Liver (tissue), 9 donors: ENCODE measurements around the gene RAD1. TPM values are rescaled to one million over a fixed set of nuclear protein-coding genes. Genes with fewer than 3 reads are reported as not detected.

Experiments used
- DNase-seq: peaks from one replicate; pipeline ENCODE4 v3.0.0-alpha.2; 2017; ENCODE audit warnings: low spot score
- H3K27ac ChIP-seq, 2 donors: one replicate each; pipeline ENCODE4 v1.7.0; 2013; ENCODE audit warnings: inconsistent platforms in 2 of 2, low read length in 2 of 2, control low read depth in 1 of 2, low read depth in 1 of 2, mild to moderate bottlenecking in 1 of 2
- H3K27me3 ChIP-seq, 4 donors: one replicate each; pipeline versions ENCODE4 v1.6.1 to v1.7.0; 2013; ENCODE audit warnings: low read length in 3 of 4, inconsistent platforms in 1 of 4, mild to moderate bottlenecking in 1 of 4, moderate library complexity in 1 of 4; ENCODE audit not compliant: control insufficient read depth in 4 of 4, insufficient read depth in 4 of 4
- H3K36me3 ChIP-seq, 4 donors: one replicate each; pipeline versions ENCODE4 v1.6.1 to v1.7.0; 2013; ENCODE audit warnings: low read length in 3 of 4, mild to moderate bottlenecking in 3 of 4, low read depth in 1 of 4, moderate library complexity in 1 of 4; ENCODE audit not compliant: control insufficient read depth in 4 of 4, insufficient read depth in 3 of 4
- H3K4me1 ChIP-seq, 4 donors: one replicate each; pipeline versions ENCODE4 v1.6.1 to v1.7.0; 2013; ENCODE audit warnings: low read length in 3 of 4, mild to moderate bottlenecking in 3 of 4, moderate library complexity in 1 of 4; ENCODE audit not compliant: control insufficient read depth in 4 of 4, insufficient read depth in 4 of 4
- H3K4me3 ChIP-seq, 3 donors: one replicate each; pipeline versions ENCODE4 v1.6.1 to v1.7.0; 2013; ENCODE audit warnings: low read length in 3 of 3, control low read depth in 1 of 3, low read depth in 1 of 3, mild to moderate bottlenecking in 1 of 3
- H3K9ac ChIP-seq, 2 donors: one replicate each; pipeline ENCODE4 v1.7.0; 2013; ENCODE audit warnings: low read length in 2 of 2, mild to moderate bottlenecking in 2 of 2, moderate library complexity in 2 of 2, control low read depth in 1 of 2, low read depth in 1 of 2
- H3K9me3 ChIP-seq, 4 donors: one replicate each; pipeline versions ENCODE4 v1.6.1 to v1.7.0; 2013; ENCODE audit warnings: low read length in 3 of 4; ENCODE audit not compliant: control insufficient read depth in 4 of 4
- ATF3 ChIP-seq: IDR thresholded peaks from 2 replicates; pipeline ENCODE4 v1.6.1; 2016; ENCODE audit warnings: antibody characterized with exemption
- EGR1 ChIP-seq, 2 donors: IDR thresholded peaks; 2 replicates each; pipeline ENCODE4 v1.6.1; 2016 to 2018; ENCODE audit warnings: antibody characterized with exemption in 2 of 2, low read depth in 2 of 2
- FOXA1 ChIP-seq: IDR thresholded peaks from 2 replicates; pipeline ENCODE4 v1.6.1; 2016; ENCODE audit warnings: antibody characterized with exemption
- FOXA2 ChIP-seq: IDR thresholded peaks from 2 replicates; pipeline ENCODE4 v1.6.1; 2016; ENCODE audit warnings: antibody characterized with exemption
- GABPA ChIP-seq, 2 donors: IDR thresholded peaks in 1 of 2; conservative IDR thresholded peaks in 1 of 2; 2 replicates each; pipeline ENCODE4 v1.6.1; 2016; ENCODE audit warnings: antibody characterized with exemption in 2 of 2, mild to moderate bottlenecking in 1 of 2, moderate library complexity in 1 of 2
- HNF4G ChIP-seq: IDR thresholded peaks from 2 replicates; pipeline ENCODE4 v1.6.1; 2016; ENCODE audit warnings: antibody characterized with exemption
- JUND ChIP-seq, 2 donors: IDR thresholded peaks; 2 replicates each; pipeline ENCODE4 v1.6.1; 2016; ENCODE audit warnings: antibody characterized with exemption in 2 of 2
- NR2F2 ChIP-seq: IDR thresholded peaks from 2 replicates; pipeline ENCODE4 v1.6.1; 2016; ENCODE audit warnings: antibody characterized with exemption
- RAD21 ChIP-seq, 2 donors: IDR thresholded peaks; 2 replicates each; pipeline ENCODE4 v1.6.1; 2016; ENCODE audit warnings: antibody characterized with exemption in 2 of 2, mild to moderate bottlenecking in 2 of 2
- REST ChIP-seq: IDR thresholded peaks from 2 replicates; pipeline ENCODE4 v1.6.1; 2016; ENCODE audit warnings: antibody characterized with exemption, mild to moderate bottlenecking
- RXRA ChIP-seq, 2 donors: IDR thresholded peaks; 2 replicates each; pipeline ENCODE4 v1.6.1; 2017 to 2018; ENCODE audit warnings: antibody characterized with exemption in 2 of 2, mild to moderate bottlenecking in 1 of 2
- SP1 ChIP-seq: IDR thresholded peaks from 2 replicates; pipeline ENCODE4 v1.6.1; 2018; ENCODE audit warnings: antibody characterized with exemption, mild to moderate bottlenecking
- ZBTB33 ChIP-seq: IDR thresholded peaks from 2 replicates; pipeline ENCODE4 v1.6.1; 2016; ENCODE audit warnings: antibody characterized with exemption
- WGBS: extraction: QIAGEN DNeasy Blood & Tissue Kit; methylation state at CpG from one replicate; pipeline ENCODE4 v1.1.7; 2013; 5-methylcytosine and 5-hydroxymethylcytosine counted together
- polyA plus RNA-seq, 2 donors: library from polyadenylated mRNA; stranded (reverse) in 1 of 2; unstranded in 1 of 2; fragments of 200-250 nt in 1 of 2; fragments of >200 nt in 1 of 2; fragmentation: Nextera tagmentation in 1 of 2; extraction: Ambion mirVana in 1 of 2; gene quantifications; one replicate each; pipeline versions ENCODE4 v1.2.1 to v1.2.3, GENCODE V29; 2013 to 2015
- total RNA-seq, 2 donors: library from RNA; depleted of rRNA; stranded (reverse); fragments of >200 nt; gene quantifications; one replicate each; pipeline ENCODE4 v1.2.3, GENCODE V29; 2014
- TF ChIP-seq, protein P1 (sequence below): IDR thresholded peaks from 2 replicates; pipeline ENCODE4 v1.6.1; 2016; ENCODE audit warnings: antibody characterized with exemption
- TF ChIP-seq, protein P2 (sequence below): fragments of 150-350 bp; IDR thresholded peaks from 2 replicates; pipeline ENCODE4 v1.5.1; 2017; ENCODE audit warnings: improper control_type of control experiment, low read depth, low read length; ENCODE audit not compliant: missing input control
- donor health status: healthy.
- donor health status: healthy.
- donor health status: healthy.
- donor health status: healthy.
- donor health status: healthy.

RAD1 gene
- total and polyA plus RNA-seq, 4 donors = 7.2 to 17.5 (median 9.2) TPM

DNA sequence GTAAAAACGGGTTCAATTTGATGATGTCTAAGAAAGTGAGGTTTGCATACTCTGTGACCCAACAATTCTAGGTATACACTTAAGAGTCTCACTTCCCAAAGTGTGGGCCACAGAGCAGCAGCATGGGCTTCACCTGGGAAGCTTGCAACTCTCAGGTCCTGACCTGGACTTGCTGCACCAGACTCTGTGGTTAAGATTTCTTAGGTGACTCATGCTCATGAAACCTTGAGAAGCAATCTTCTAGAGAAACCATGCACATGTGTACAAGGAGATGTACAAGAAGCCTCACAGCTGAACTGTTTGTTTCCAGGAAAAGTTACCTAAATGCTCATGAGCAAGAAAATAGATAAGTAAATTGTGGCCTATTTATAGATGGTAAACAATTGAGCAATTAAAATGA, 44.0 kb upstream of the RAD1 start:
- TF ChIP-seq NR2F2 (no peak), JUND (IDR thresholded peaks at IDR 0.05) (no peak), EGR1 (IDR thresholded peaks at IDR 0.05; ENCODE audit: low read depth in 2 of 2) (no peak), RXRA (IDR thresholded peaks at IDR 0.05) (no peak), FOXA2 (no peak), FOXA1 (no peak), ATF3 (no peak), ZBTB33 (no peak), RAD21 (IDR thresholded peaks at IDR 0.05) (no peak), SP1 (no peak), REST (no peak), GABPA (IDR thresholded peaks at IDR 0.05 in 1 of 2, conservative IDR thresholded peaks at IDR 0.05 in 1 of 2) (no peak), HNF4G (no peak)
- TF ChIP-seq, protein P1, sequence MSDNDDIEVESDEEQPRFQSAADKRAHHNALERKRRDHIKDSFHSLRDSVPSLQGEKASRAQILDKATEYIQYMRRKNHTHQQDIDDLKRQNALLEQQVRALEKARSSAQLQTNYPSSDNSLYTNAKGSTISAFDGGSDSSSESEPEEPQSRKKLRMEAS = no peak
- TF ChIP-seq, protein P2, sequence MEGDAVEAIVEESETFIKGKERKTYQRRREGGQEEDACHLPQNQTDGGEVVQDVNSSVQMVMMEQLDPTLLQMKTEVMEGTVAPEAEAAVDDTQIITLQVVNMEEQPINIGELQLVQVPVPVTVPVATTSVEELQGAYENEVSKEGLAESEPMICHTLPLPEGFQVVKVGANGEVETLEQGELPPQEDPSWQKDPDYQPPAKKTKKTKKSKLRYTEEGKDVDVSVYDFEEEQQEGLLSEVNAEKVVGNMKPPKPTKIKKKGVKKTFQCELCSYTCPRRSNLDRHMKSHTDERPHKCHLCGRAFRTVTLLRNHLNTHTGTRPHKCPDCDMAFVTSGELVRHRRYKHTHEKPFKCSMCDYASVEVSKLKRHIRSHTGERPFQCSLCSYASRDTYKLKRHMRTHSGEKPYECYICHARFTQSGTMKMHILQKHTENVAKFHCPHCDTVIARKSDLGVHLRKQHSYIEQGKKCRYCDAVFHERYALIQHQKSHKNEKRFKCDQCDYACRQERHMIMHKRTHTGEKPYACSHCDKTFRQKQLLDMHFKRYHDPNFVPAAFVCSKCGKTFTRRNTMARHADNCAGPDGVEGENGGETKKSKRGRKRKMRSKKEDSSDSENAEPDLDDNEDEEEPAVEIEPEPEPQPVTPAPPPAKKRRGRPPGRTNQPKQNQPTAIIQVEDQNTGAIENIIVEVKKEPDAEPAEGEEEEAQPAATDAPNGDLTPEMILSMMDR = no peak
- WGBS = 86% methylated on average over 1 of the region's 1 CpG
- H3K27ac ChIP-seq = no peak overlapping the region
- H3K36me3 ChIP-seq = peaks cover 0 to 6% (median 3%) of the 10 kb centered on the region in 4 donors
- DNase-seq = no peak
- H3K9me3 ChIP-seq = no peaks in the 10 kb centered on the region
- H3K4me3 ChIP-seq = no peak overlapping the region
- peaks cover 0 to 13% (median 11%) of the 10 kb centered on the region in 4 donors for H3K4me1 ChIP-seq
- no peaks in the 10 kb centered on the region for H3K27me3 ChIP-seq
- H3K9ac ChIP-seq = no peak overlapping the region
